ENCODE results near the gene VWA1.

DNA sequence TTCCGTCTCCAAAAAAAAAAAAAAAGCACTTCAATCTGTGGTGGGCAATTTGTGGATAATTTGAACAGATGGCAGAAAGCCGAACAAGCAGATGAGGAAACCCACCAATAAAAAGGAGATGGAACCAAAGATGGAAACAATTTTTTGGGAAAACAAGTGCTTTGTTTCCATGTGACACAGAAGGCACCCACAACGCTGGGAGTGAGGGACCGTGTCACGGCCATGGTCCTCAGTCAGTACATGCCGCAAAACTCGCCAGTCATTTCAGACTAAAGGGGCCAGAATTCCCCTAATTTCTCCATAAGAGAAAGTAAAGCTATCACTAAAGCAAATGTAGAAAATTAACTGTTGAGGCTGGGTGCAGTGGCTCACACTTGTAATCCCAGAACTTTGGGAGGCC lies 41.4 kb upstream of the VWA1 start:
- TF ChIP-seq CTCF (IDR thresholded peaks at IDR 0.05) = no peak
- TF ChIP-seq POLR2AphosphoS5 (IDR thresholded peaks at IDR 0.05) = no peak

Data from breast epithelium (tissue), 3 donors.